WTC11 (cell line): Measurements from ENCODE around the gene CHRM4.

Source experiments
- ATF3 ChIP-seq: sonication (generic); formaldehyde crosslinking; conservative IDR thresholded peaks from 2 replicates; pipeline ENCODE4 v1.8.1; 2022; ENCODE audit warnings: mild to moderate bottlenecking, missing genetic modification reagents
- CREM ChIP-seq: sonication (generic); formaldehyde crosslinking; IDR thresholded peaks from 2 replicates; pipeline ENCODE4 v1.8.1; 2022; ENCODE audit warnings: mild to moderate bottlenecking, missing genetic modification reagents, moderate library complexity
- ESRRA ChIP-seq: sonication (generic); formaldehyde crosslinking; IDR thresholded peaks from 2 replicates; pipeline ENCODE4 v1.8.1; 2022; ENCODE audit warnings: mild to moderate bottlenecking, missing genetic modification reagents, borderline replicate concordance
- MYBL2 ChIP-seq: sonication (generic); formaldehyde crosslinking; IDR thresholded peaks from 2 replicates; pipeline ENCODE4 v1.8.1; 2023; ENCODE audit warnings: mild to moderate bottlenecking, moderate library complexity, missing genetic modification reagents
- NFYB ChIP-seq: sonication (generic); formaldehyde crosslinking; conservative IDR thresholded peaks from 2 replicates; pipeline ENCODE4 v1.8.0; 2022; ENCODE audit warnings: low read depth, missing genetic modification reagents
- NR1H2 ChIP-seq: sonication (generic); formaldehyde crosslinking; IDR thresholded peaks from 2 replicates; pipeline ENCODE4 v1.9.0; 2021; ENCODE audit warnings: mild to moderate bottlenecking, moderate library complexity, missing genetic modification reagents
- PRRX2 ChIP-seq: fragments of 250-450 bp; sonication (Bioruptor Pico); IDR thresholded peaks from 2 replicates; pipeline ENCODE4 v1.8.0; 2021; ENCODE audit warnings: mild to moderate bottlenecking
- ZNF138 ChIP-seq: sonication (generic); formaldehyde crosslinking; conservative IDR thresholded peaks from 2 replicates; pipeline ENCODE4 v1.8.1; 2022; ENCODE audit warnings: mild to moderate bottlenecking, moderate library complexity, missing genetic modification reagents
- TF ChIP-seq, protein P1 (sequence below): sonication (generic); formaldehyde crosslinking; IDR thresholded peaks from 2 replicates; pipeline ENCODE4 v1.8.0; 2023; ENCODE audit warnings: missing genetic modification reagents, mild to moderate bottlenecking, borderline replicate concordance
- TF ChIP-seq, protein P2 (sequence below): fragments of 200-600 bp; IDR thresholded peaks from 2 replicates; pipeline ENCODE4 v1.8.0; 2022; ENCODE audit warnings: antibody characterized with exemption
- TF ChIP-seq, protein P3 (sequence below): sonication (generic); formaldehyde crosslinking; IDR thresholded peaks from 2 replicates; pipeline ENCODE4 v1.8.1; 2022; ENCODE audit warnings: missing genetic modification reagents, borderline replicate concordance

- TF ChIP-seq, protein P1, sequence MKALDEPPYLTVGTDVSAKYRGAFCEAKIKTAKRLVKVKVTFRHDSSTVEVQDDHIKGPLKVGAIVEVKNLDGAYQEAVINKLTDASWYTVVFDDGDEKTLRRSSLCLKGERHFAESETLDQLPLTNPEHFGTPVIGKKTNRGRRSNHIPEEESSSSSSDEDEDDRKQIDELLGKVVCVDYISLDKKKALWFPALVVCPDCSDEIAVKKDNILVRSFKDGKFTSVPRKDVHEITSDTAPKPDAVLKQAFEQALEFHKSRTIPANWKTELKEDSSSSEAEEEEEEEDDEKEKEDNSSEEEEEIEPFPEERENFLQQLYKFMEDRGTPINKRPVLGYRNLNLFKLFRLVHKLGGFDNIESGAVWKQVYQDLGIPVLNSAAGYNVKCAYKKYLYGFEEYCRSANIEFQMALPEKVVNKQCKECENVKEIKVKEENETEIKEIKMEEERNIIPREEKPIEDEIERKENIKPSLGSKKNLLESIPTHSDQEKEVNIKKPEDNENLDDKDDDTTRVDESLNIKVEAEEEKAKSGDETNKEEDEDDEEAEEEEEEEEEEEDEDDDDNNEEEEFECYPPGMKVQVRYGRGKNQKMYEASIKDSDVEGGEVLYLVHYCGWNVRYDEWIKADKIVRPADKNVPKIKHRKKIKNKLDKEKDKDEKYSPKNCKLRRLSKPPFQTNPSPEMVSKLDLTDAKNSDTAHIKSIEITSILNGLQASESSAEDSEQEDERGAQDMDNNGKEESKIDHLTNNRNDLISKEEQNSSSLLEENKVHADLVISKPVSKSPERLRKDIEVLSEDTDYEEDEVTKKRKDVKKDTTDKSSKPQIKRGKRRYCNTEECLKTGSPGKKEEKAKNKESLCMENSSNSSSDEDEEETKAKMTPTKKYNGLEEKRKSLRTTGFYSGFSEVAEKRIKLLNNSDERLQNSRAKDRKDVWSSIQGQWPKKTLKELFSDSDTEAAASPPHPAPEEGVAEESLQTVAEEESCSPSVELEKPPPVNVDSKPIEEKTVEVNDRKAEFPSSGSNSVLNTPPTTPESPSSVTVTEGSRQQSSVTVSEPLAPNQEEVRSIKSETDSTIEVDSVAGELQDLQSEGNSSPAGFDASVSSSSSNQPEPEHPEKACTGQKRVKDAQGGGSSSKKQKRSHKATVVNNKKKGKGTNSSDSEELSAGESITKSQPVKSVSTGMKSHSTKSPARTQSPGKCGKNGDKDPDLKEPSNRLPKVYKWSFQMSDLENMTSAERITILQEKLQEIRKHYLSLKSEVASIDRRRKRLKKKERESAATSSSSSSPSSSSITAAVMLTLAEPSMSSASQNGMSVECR: no peak
- TF ChIP-seq PRRX2 (CRISPR knock-in tag) (no peak), ESRRA (CRISPR knock-in tag) (no peak), NFYB (no peak), CREM (CRISPR knock-in tag) (no peak), NR1H2 (no peak), MYBL2 (CRISPR knock-in tag) (no peak), ATF3 (CRISPR knock-in tag) (no peak), ZNF138 (CRISPR knock-in tag) (no peak)
- TF ChIP-seq, protein P2, sequence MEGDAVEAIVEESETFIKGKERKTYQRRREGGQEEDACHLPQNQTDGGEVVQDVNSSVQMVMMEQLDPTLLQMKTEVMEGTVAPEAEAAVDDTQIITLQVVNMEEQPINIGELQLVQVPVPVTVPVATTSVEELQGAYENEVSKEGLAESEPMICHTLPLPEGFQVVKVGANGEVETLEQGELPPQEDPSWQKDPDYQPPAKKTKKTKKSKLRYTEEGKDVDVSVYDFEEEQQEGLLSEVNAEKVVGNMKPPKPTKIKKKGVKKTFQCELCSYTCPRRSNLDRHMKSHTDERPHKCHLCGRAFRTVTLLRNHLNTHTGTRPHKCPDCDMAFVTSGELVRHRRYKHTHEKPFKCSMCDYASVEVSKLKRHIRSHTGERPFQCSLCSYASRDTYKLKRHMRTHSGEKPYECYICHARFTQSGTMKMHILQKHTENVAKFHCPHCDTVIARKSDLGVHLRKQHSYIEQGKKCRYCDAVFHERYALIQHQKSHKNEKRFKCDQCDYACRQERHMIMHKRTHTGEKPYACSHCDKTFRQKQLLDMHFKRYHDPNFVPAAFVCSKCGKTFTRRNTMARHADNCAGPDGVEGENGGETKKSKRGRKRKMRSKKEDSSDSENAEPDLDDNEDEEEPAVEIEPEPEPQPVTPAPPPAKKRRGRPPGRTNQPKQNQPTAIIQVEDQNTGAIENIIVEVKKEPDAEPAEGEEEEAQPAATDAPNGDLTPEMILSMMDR: no peak
- TF ChIP-seq, protein P3, sequence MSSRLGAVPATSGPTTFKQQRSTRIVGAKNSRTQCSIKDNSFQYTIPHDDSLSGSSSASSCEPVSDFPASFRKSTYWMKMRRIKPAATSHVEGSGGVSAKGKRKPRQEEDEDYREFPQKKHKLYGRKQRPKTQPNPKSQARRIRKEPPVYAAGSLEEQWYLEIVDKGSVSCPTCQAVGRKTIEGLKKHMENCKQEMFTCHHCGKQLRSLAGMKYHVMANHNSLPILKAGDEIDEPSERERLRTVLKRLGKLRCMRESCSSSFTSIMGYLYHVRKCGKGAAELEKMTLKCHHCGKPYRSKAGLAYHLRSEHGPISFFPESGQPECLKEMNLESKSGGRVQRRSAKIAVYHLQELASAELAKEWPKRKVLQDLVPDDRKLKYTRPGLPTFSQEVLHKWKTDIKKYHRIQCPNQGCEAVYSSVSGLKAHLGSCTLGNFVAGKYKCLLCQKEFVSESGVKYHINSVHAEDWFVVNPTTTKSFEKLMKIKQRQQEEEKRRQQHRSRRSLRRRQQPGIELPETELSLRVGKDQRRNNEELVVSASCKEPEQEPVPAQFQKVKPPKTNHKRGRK (CRISPR knock-in tag): no peak
Observed at GRCh38 chr11:46438211-46438610, 46.6 kb upstream of the CHRM4 start.
